ENCODE results near the gene SMU1.

SMU1 gene

GRCh38 chr9:33076046-33077004 is at the start of gene SMU1:
TSS of gene SMU1 (minus strand) at chr9:33076674. CDS start at chr9:33076608, 66 bp downstream.
- peak; percentile 89 for DNase-seq

- DNase-seq = no peak
Observed at GRCh38 chr9:33125461-33125860, 49.0 kb upstream of the SMU1 start.

- DNase-seq = no peak
Observed at GRCh38 chr9:33124751-33125381, 48.4 kb upstream of the SMU1 start.

- DNase-seq = no peak
Observed at GRCh38 chr9:33124046-33124445, 47.6 kb upstream of the SMU1 start.

GRCh38 chr9:33123407-33124031 is 47.0 kb upstream of the SMU1 start:
- DNase-seq = no peak

GRCh38 chr9:33120620-33121019 is 44.1 kb upstream of the SMU1 start:
- no peak for DNase-seq

- no peak for DNase-seq
Observed at GRCh38 chr9:33117796-33118195, 41.3 kb upstream of the SMU1 start.

GRCh38 chr9:33117306-33117705 is 40.8 kb upstream of the SMU1 start:
- no peak for DNase-seq

GRCh38 chr9:33116860-33117259 is 40.4 kb upstream of the SMU1 start:
- DNase-seq = no peak

- no peak for DNase-seq
Observed at GRCh38 chr9:33114746-33115145, 38.3 kb upstream of the SMU1 start.

- no peak for DNase-seq
Observed at GRCh38 chr9:33113799-33114547, 37.5 kb upstream of the SMU1 start.

GRCh38 chr9:33112094-33112493 is 35.6 kb upstream of the SMU1 start:
- no peak for DNase-seq

- DNase-seq = no peak
Observed at GRCh38 chr9:33111631-33112030, 35.2 kb upstream of the SMU1 start.

- DNase-seq = no peak
Observed at GRCh38 chr9:33110686-33111085, 34.2 kb upstream of the SMU1 start.

GRCh38 chr9:33109850-33110595 is 33.5 kb upstream of the SMU1 start:
- no peak for DNase-seq

- DNase-seq = no peak
Observed at GRCh38 chr9:33109097-33109496, 32.6 kb upstream of the SMU1 start.

GRCh38 chr9:33108472-33108871 is 32.0 kb upstream of the SMU1 start:
- no peak for DNase-seq

GRCh38 chr9:33107762-33108161 is 31.3 kb upstream of the SMU1 start:
- no peak for DNase-seq

- DNase-seq = no peak
Observed at GRCh38 chr9:33106827-33107621, 30.6 kb upstream of the SMU1 start.

- DNase-seq = no peak
Observed at GRCh38 chr9:33106372-33106771, 29.9 kb upstream of the SMU1 start.

- no peak for DNase-seq
Observed at GRCh38 chr9:33105959-33106358, 29.5 kb upstream of the SMU1 start.
